GM12878 (cell line): ENCODE results near the gene ARHGAP5. TPM values are rescaled to one million over a fixed set of nuclear protein-coding genes. Genes with fewer than 3 reads are reported as not detected.

ENCODE experiments used
- ATAC-seq: fragments of 200-7000 bp; cut with Tn5 transposase; 3 replicates; pipeline ENCODE4 v1.9.1; 2020; ENCODE audit warnings: mild to moderate bottlenecking, moderate library complexity
- BruUV-seq: library from RNA; stranded (reverse); fragments of 400-500 nt; replicated peaks from 2 replicates; lab custom pipeline; 2021; lab: Mats Ljungman, UMichigan
- CTCF ChIA-PET: fragments of 300-600 bp; sonication (Branson Sonifier 250); formaldehyde crosslinking; extraction: SDS; loops from one replicate; lab custom pipeline; 2021; ENCODE audit warnings: inconsistent platforms; lab: Yijun Ruan, JAX
- POLR2A ChIA-PET: fragments of 350-600 bp; formaldehyde crosslinking; extraction: SDS; loops from one replicate; lab custom pipeline; 2021; ENCODE audit warnings: inconsistent platforms; lab: Charles Lee
- RAD21 ChIA-PET: fragments of 300-600 bp; sonication (Branson Sonifier 250); formaldehyde crosslinking; loops from one replicate; lab custom pipeline; 2023; ENCODE audit warnings: antibody characterized with exemption; ENCODE audit not compliant: unreplicated experiment; lab: Charles Lee
- SMC1A ChIA-PET: fragments of 300-600 bp; sonication (Branson Sonifier 250); formaldehyde crosslinking; loops from one replicate; lab custom pipeline; 2023; ENCODE audit not compliant: unreplicated experiment, uncharacterized antibody; lab: Charles Lee
- DNase-seq: peaks from one replicate; pipeline ENCODE4 v3.0.0-alpha.2; 2011; ENCODE audit warnings: low read depth, low spot score
- FAIRE-seq: peaks from 3 replicates; lab custom pipeline; 2011; peaks lifted over from hg19 to GRCh38; lab: Jason Lieb, UNC
- H2AFZ ChIP-seq: 2 replicates; pipeline ENCODE4 v1.6.0; 2011; ENCODE audit warnings: low read depth, low read length, control low read depth; ENCODE audit not compliant: control insufficient read depth
- H3K27ac ChIP-seq: 2 replicates; pipeline ENCODE4 v1.5.1; 2011; ENCODE audit warnings: control low read depth; ENCODE audit not compliant: control insufficient read depth, insufficient read depth
- H3K27me3 ChIP-seq, 2 experiments: replicated peaks in 1 of 2; 2 replicates each; pipeline versions ENCODE4 v1.6.0 to v1.6.1; 2011; ENCODE audit warnings: low read length in 1 of 2; ENCODE audit not compliant: control insufficient read depth in 2 of 2, insufficient read depth in 2 of 2
- H3K36me3 ChIP-seq, 2 experiments: 2 replicates each; pipeline ENCODE4 v1.5.1; 2011; ENCODE audit warnings: low read length in 1 of 2; ENCODE audit not compliant: control insufficient read depth in 2 of 2, insufficient read depth in 2 of 2
- H3K4me1 ChIP-seq: 2 replicates; pipeline ENCODE4 v1.6.1; 2011; ENCODE audit warnings: mild to moderate bottlenecking, low read length, moderate library complexity, mixed read lengths; ENCODE audit not compliant: control insufficient read depth, insufficient read depth
- H3K4me2 ChIP-seq: 2 replicates; pipeline ENCODE4 v1.6.0; 2011; ENCODE audit warnings: control low read depth; ENCODE audit not compliant: control insufficient read depth, insufficient read depth
- H3K4me3 ChIP-seq: fragments of 200-600 bp; sonication (generic); 2 replicates; pipeline ENCODE4 v1.5.1; 2016
- H3K79me2 ChIP-seq: 2 replicates; pipeline ENCODE4 v1.6.0; 2011; ENCODE audit warnings: low read length; ENCODE audit not compliant: control insufficient read depth, insufficient read depth
- H3K9ac ChIP-seq: 2 replicates; pipeline ENCODE4 v1.8.0; 2011; ENCODE audit warnings: low read length, control low read depth, mixed read lengths; ENCODE audit not compliant: control insufficient read depth, insufficient read depth
- H3K9me3 ChIP-seq: replicated peaks from 3 replicates; pipeline ENCODE4 v1.5.1; 2011; ENCODE audit warnings: mild to moderate bottlenecking, low read length; ENCODE audit not compliant: control insufficient read depth, insufficient read depth
- H4K20me1 ChIP-seq: 2 replicates; pipeline ENCODE4 v1.6.0; 2011; ENCODE audit not compliant: control insufficient read depth, insufficient read depth
- BCL3 ChIP-seq: IDR thresholded peaks from 2 replicates; pipeline ENCODE4 v1.6.1; 2011; ENCODE audit warnings: borderline replicate concordance, low read depth, mild to moderate bottlenecking, moderate library complexity, low read length; ENCODE audit not compliant: insufficient read depth, poor library complexity, severe bottlenecking
- CBFB ChIP-seq: IDR thresholded peaks from 2 replicates; pipeline ENCODE4 v1.6.1; 2016; ENCODE audit warnings: antibody characterized with exemption, low read depth
- EGR1 ChIP-seq, 2 experiments: IDR thresholded peaks; 1 replicate in 1 of 2; 2 replicates in 1 of 2; pipeline ENCODE4 v1.6.1; 2011 to 2012; ENCODE audit warnings: low read depth in 2 of 2, low read length in 2 of 2, borderline replicate concordance in 1 of 2, mild to moderate bottlenecking in 1 of 2, moderate library complexity in 1 of 2
- IKZF1 ChIP-seq: fragments of 450-650 bp; conservative IDR thresholded peaks from 2 replicates; pipeline ENCODE4 v1.6.1; 2017; ENCODE audit warnings: antibody characterized with exemption, mild to moderate bottlenecking
- MAX ChIP-seq: IDR thresholded peaks from 2 replicates; pipeline ENCODE4 v1.6.1; 2012; ENCODE audit warnings: low read depth, low read length, improper control_type of control experiment
- SIX5 ChIP-seq: IDR thresholded peaks from 2 replicates; pipeline ENCODE4 v1.6.1; 2011; ENCODE audit warnings: mild to moderate bottlenecking, low read depth, low read length, moderate library complexity; ENCODE audit not compliant: severe bottlenecking
- SP1 ChIP-seq: IDR thresholded peaks from one replicate; pipeline ENCODE4 v1.6.1; 2011; ENCODE audit warnings: low read depth, low read length
- SPI1 ChIP-seq: IDR thresholded peaks from 2 replicates; pipeline ENCODE4 v1.6.1; 2011; ENCODE audit warnings: low read depth, mild to moderate bottlenecking, low read length, moderate library complexity, borderline replicate concordance; ENCODE audit not compliant: insufficient read depth
- ZBTB33 ChIP-seq: fragments of 450-650 bp; IDR thresholded peaks from 2 replicates; pipeline ENCODE4 v1.6.1; 2017; ENCODE audit warnings: mild to moderate bottlenecking
- WGBS: methylation state at CpG from one replicate; pipeline ENCODE4 v1.1.6; 2016; ENCODE audit warnings: low lambda C conversion rate; ENCODE audit not compliant: insufficient replicate concordance, insufficient coverage; ENCODE audit errors: missing lambda C conversion rate; 5-methylcytosine and 5-hydroxymethylcytosine counted together
- in situ Hi-C: fragments of 300-500 bp; cut with MboI; formaldehyde crosslinking; loops from 9 replicates; pipeline ENCODE4 v1.14.3; 2018; ENCODE audit warnings: mixed read lengths
- intact Hi-C: fragments of 100-400 bp; cut with micrococcal nuclease; formaldehyde crosslinking; loops from one replicate; pipeline ENCODE4 v1.14.2; 2022; ENCODE audit not compliant: unreplicated experiment
- polyA plus RNA-seq, 11 experiments: library from polyadenylated mRNA; depleted of rRNA in 4 of 11; unstranded in 6 of 11; stranded (reverse) in 5 of 11; fragments of >200 nt; fragmentation: Nextera tagmentation in 4 of 11; fragmentation: Illumina TruSeq in 1 of 11; extraction: Ambion mirVana in 4 of 11; extraction: Trizol in 1 of 11; gene quantifications; 1 replicate in 1 of 11; 2 replicates in 10 of 11; pipeline versions ENCODE4 v1.2.1 to v1.2.3, GENCODE V29; 2011 to 2016; ENCODE audit warnings: inconsistent platforms in 2 of 11, missing spikeins in 2 of 11, low read depth in 1 of 11
- total RNA-seq, 4 experiments: library from RNA; depleted of rRNA in 3 of 4; stranded (reverse); fragments of >200 nt in 3 of 4; fragmentation: Illumina TruSeq in 1 of 4; extraction: Trizol in 1 of 4; gene quantifications; 2 replicates each; pipeline versions ENCODE4 v1.2.1 to v1.2.3, GENCODE V29; 2013 to 2021
- TF ChIP-seq, protein P1 (sequence below): fragments of 450-650 bp; IDR thresholded peaks from 2 replicates; pipeline ENCODE4 v1.6.1; 2017; ENCODE audit warnings: borderline replicate concordance

Gene ARHGAP5
- total and polyA plus RNA-seq, 10 of the 15 experiments (the other 5 are each of a cell fraction or from before 2014, with no cell fraction given) = 0.91 to 19.6 (median 7.2) TPM

- Histone ChIP-seq H3K9ac (no peak overlapping the region), H3K27ac (no peak overlapping the region), H3K4me3 (no peak overlapping the region), H3K36me3 (no peaks in the 10 kb centered on the region), H3K4me1 (no peaks in the 10 kb centered on the region), H3K79me2 (no peaks in the 10 kb centered on the region), H3K27me3 (no peaks in the 10 kb centered on the region), H4K20me1 (no peaks in the 10 kb centered on the region), H3K4me2 (no peak overlapping the region), H2AFZ (no peak overlapping the region), H3K9me3 (no peaks in the 10 kb centered on the region; the same call in 2 of the 3 replicates)
- RAD21 ChIA-PET = no interaction called here
- CTCF ChIA-PET = no interaction called here
- POLR2A ChIA-PET = no interaction called here
- SMC1A ChIA-PET = no interaction called here
- WGBS = 100% methylated on average over 1 of the region's 1 CpG
- in situ Hi-C loops = no loop called here
- DNase-seq (no peak), ATAC-seq (no peak), FAIRE-seq (no peak)
- TF ChIP-seq, protein P1, sequence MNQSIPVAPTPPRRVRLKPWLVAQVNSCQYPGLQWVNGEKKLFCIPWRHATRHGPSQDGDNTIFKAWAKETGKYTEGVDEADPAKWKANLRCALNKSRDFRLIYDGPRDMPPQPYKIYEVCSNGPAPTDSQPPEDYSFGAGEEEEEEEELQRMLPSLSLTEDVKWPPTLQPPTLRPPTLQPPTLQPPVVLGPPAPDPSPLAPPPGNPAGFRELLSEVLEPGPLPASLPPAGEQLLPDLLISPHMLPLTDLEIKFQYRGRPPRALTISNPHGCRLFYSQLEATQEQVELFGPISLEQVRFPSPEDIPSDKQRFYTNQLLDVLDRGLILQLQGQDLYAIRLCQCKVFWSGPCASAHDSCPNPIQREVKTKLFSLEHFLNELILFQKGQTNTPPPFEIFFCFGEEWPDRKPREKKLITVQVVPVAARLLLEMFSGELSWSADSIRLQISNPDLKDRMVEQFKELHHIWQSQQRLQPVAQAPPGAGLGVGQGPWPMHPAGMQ = no peak
- TF ChIP-seq CBFB (no peak), ZBTB33 (no peak), BCL3 (no peak), IKZF1 (no peak), EGR1 (IDR thresholded peaks at IDR 0.05; ENCODE audit: borderline replicate concordance in 1 of 2, low read depth in 2 of 2, low read length in 2 of 2) (no peak), MAX (no peak), SP1 (no peak), SIX5 (no peak), SPI1 (no peak)
- BruUV-seq = no TSS peak
- intact Hi-C loops = no loop called here
These were observed 51.6 kb downstream of the ARHGAP5 start for GRCh38 chr14:32128703-32129102.
